HG03064 (cell line): ENCODE data around the gene TMEM209.

Source experiments
- ATAC-seq: cut with Tn5 transposase; IDR thresholded peaks from one replicate; pipeline ENCODE4 v1.9.1; 2021; ENCODE audit warnings: low read depth; ENCODE audit not compliant: unreplicated experiment

The TMEM209 gene

GRCh38 chr7:130145424-130146100 lies 59.6 kb downstream of the TMEM209 start:
- no peak for ATAC-seq

GRCh38 chr7:130144312-130145171 lies 60.7 kb downstream of the TMEM209 start:
- ATAC-seq: no peak

- ATAC-seq: no peak
Observed at GRCh38 chr7:130143986-130144311, 61.3 kb downstream of the TMEM209 start.

DNA sequence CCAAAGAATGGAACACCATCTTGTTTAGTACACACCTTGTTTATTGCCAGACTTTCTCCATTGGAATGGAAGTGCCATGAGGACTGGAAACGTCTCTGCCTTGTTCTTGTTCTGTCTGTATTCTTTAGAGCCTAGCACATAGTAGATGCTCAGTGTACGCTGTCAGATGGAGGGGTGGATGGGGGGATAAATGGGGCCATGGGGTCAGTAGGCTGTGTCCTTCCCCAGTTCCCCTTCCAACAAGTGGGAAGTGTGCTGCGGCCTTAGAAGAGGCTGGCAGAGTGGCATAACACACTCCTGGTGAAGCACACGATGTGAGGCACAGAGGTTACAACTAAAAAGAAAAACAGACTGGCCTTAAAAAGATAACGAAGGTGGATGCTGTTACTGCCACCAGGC lies 61.9 kb downstream of the TMEM209 start:
- ATAC-seq: no peak

GRCh38 chr7:130142654-130143333 lies 62.4 kb downstream of the TMEM209 start:
- ATAC-seq: no peak

GRCh38 chr7:130141884-130142653 lies 63.1 kb downstream of the TMEM209 start:
- ATAC-seq: no peak

DNA sequence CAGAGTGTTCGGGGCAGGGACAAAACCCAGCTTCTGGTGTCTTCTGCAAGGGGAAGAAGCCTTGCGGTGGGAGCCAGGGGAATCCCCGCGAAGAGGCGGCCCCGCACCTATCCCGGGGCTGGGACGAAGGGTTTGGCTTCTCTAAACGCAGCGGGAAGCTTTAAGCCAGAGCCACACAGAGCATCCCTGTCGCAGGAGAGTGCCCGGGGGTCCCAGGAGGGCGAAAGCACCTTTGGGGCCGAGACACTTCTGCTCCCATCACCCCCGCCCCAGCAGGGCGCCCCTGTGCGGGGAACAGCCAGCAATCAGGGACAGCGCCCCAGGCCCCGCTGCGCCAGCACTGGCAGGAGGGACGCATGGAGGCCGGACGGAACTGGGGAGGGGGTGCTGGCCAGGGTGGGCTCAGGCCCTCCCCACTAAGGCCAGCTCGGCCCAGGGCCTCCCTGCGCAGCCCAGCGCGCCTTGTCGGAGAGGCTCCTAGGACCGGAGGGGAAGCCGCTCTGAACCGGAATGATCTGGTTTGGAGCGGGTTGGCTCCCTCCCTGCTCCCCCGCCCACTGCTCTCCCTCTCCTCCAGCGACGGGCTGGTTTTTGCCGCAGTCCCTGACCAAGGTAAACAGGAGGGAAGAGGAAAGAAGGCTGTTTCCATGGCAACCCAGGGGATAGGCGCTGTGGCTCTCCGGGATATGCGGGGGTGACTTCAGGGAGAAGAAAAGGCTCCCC lies 63.9 kb downstream of the TMEM209 start:
- ATAC-seq: no peak

GRCh38 chr7:130140551-130141160 lies 64.5 kb downstream of the TMEM209 start:
- ATAC-seq: no peak

- no peak for ATAC-seq
Observed at GRCh38 chr7:130139193-130139960, 65.8 kb downstream of the TMEM209 start.

GRCh38 chr7:130137207-130137606 lies 68.0 kb downstream of the TMEM209 start:
- ATAC-seq: no peak

GRCh38 chr7:130136579-130137167 lies 68.5 kb downstream of the TMEM209 start:
- no peak for ATAC-seq

- ATAC-seq: no peak
Observed at GRCh38 chr7:130135208-130136205, 69.7 kb downstream of the TMEM209 start.

- no peak for ATAC-seq
Observed at GRCh38 chr7:130134726-130135125, 70.5 kb downstream of the TMEM209 start.

DNA sequence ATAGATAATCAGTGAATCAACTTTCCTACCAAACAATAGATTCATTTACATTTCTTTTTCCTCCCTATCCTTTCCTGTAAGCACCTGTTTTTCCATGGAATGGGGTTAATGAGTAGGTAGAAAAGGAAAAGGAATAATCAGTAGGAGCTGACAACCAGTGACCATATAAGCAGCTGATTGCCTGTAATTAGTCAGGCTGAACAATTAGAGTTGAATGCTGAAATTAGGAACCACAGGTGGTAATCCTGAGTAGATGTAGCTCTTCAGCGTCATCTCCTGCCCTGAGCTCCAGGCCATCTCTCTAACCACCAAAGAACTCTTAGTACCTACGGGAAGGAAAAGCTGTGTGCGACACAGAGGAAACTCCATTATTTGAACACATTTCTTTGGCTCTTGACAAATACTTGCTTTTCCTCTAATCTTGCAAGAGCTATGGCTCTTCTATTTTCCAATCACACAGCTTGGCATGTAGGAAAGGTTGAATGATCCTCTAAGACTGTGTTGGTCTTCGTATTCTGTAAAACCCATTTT lies 71.0 kb downstream of the TMEM209 start:
- ATAC-seq: no peak

DNA sequence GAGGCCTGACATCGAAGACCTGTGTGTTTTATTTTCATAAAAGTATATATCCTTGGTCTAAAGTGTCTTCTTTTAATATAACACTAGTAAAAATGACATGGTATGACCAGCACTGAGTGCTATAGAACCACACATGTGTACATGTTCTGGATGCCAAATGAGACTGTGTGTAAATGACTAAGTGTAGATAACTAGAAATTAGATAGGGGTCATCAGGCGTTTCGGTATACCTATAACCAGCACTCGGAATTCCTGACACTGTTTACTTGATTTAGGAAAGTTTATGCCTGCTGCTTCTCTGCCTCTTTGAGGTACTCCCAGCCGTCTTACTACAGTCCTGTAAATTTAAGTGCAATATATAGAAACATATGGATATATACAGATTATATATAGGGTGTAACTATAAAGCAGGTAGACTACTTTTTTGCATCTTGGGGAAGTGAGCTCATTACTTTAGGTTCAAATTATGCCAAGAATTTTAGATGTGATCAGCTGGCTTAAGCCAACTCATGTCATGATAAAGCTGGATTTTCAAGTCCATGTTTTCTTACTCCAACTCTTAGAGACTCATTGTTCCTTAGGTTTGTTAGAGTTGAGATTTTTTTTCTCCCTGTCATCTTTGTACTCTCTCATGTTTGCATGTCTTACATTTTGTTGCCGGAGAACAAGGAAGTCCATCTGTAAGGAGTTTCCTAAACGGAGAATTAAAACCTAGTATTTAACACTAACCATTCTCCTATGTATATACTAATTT lies 72.0 kb downstream of the TMEM209 start:
- no peak for ATAC-seq
